Measurements from ENCODE around the gene OR51V1.

OR51V1 gene

DNA sequence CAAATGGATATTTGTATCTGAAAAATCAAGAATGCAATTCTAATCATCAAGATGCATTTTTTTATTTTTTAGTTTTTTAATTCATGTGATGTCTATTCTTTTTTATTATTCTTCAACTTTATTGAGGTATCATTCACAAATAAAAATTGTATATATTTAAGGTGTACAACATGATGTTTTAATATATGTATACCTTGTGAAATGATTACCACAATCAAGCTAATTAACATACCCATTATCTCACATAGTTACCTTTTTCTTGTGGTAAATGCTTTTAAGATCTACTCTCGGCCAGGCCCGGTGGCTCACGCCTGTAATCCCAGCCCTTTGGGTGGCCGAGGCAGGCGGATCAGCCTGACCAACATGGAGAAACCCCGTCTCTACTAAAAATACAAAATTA, 22.7 kb upstream of the OR51V1 start:
- Histone ChIP-seq H3K27me3 (ENCODE audit: insufficient read depth, poor library complexity, severe bottlenecking) (peaks cover 2% of the 10 kb centered on the region), H3K4me3 (replicated peaks; ENCODE audit: insufficient read depth, low read length) (no peak overlapping the region), H3K27ac (replicated peaks) (no peak overlapping the region)
- TF ChIP-seq, protein P1, sequence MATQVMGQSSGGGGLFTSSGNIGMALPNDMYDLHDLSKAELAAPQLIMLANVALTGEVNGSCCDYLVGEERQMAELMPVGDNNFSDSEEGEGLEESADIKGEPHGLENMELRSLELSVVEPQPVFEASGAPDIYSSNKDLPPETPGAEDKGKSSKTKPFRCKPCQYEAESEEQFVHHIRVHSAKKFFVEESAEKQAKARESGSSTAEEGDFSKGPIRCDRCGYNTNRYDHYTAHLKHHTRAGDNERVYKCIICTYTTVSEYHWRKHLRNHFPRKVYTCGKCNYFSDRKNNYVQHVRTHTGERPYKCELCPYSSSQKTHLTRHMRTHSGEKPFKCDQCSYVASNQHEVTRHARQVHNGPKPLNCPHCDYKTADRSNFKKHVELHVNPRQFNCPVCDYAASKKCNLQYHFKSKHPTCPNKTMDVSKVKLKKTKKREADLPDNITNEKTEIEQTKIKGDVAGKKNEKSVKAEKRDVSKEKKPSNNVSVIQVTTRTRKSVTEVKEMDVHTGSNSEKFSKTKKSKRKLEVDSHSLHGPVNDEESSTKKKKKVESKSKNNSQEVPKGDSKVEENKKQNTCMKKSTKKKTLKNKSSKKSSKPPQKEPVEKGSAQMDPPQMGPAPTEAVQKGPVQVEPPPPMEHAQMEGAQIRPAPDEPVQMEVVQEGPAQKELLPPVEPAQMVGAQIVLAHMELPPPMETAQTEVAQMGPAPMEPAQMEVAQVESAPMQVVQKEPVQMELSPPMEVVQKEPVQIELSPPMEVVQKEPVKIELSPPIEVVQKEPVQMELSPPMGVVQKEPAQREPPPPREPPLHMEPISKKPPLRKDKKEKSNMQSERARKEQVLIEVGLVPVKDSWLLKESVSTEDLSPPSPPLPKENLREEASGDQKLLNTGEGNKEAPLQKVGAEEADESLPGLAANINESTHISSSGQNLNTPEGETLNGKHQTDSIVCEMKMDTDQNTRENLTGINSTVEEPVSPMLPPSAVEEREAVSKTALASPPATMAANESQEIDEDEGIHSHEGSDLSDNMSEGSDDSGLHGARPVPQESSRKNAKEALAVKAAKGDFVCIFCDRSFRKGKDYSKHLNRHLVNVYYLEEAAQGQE (IDR thresholded peaks at IDR 0.05; ENCODE audit: insufficient replicate concordance, low read depth), result no peak
- TF ChIP-seq CTCF (IDR thresholded peaks at IDR 0.05; ENCODE audit: insufficient read depth, low read length) (no peak), POLR2AphosphoS5 (IDR thresholded peaks at IDR 0.05; ENCODE audit: low read depth) (no peak), SPI1 (IDR thresholded peaks at IDR 0.05; ENCODE audit: borderline replicate concordance, low read depth) (no peak), GABPA (IDR thresholded peaks at IDR 0.05; ENCODE audit: low read depth) (no peak)
- DNase-seq (ENCODE audit: low read depth in 1 of 2, low spot score in 1 of 2), result no peak

DNA sequence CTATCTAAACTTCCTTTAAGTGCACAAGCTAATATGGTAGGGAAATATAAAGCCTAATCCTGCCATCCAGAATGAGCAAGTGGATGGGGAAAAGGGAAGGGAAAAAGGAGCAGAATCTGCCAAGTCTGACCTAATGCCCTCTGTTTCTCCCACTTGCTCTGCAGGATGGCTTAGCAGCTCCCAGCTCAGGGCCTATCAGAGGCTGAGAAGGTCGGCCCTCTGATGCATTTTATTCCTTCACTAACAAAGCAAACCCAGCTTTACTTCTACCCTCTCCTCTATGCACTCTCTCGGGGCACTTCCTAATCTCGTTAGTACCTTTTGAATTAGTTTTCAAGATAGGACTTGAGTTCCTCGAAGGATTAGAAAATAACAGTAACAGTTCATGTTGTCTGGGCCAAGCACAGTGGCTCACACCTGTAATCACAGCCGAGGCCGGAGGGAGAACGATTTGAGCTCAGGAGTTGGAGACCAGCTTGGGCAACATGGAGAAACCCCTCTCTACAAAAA, 9.9 kb upstream of the OR51V1 start:
- H3K4me3 ChIP-seq (replicated peaks; ENCODE audit: insufficient read depth, low read length), result no peak overlapping the region
- no peak overlapping the region for H3K27ac ChIP-seq (replicated peaks)
- TF ChIP-seq GABPA (IDR thresholded peaks at IDR 0.05; ENCODE audit: low read depth), result no peak
- no peak for TF ChIP-seq POLR2AphosphoS5 (IDR thresholded peaks at IDR 0.05; ENCODE audit: low read depth)
- TF ChIP-seq, protein P1 (IDR thresholded peaks at IDR 0.05; ENCODE audit: insufficient replicate concordance, low read depth), result no peak
- TF ChIP-seq CTCF (IDR thresholded peaks at IDR 0.05; ENCODE audit: insufficient read depth, low read length), result no peak
- TF ChIP-seq SPI1 (IDR thresholded peaks at IDR 0.05; ENCODE audit: borderline replicate concordance, low read depth), result no peak
- DNase-seq (ENCODE audit: low read depth in 1 of 2, low spot score in 1 of 2), result no peak
- no peaks in the 10 kb centered on the region for H3K27me3 ChIP-seq (ENCODE audit: insufficient read depth, poor library complexity, severe bottlenecking)

- H3K27me3 ChIP-seq (ENCODE audit: insufficient read depth, poor library complexity, severe bottlenecking), result no peaks in the 10 kb centered on the region
- TF ChIP-seq GABPA (IDR thresholded peaks at IDR 0.05; ENCODE audit: low read depth) (no peak), SPI1 (IDR thresholded peaks at IDR 0.05; ENCODE audit: borderline replicate concordance, low read depth) (no peak), POLR2AphosphoS5 (IDR thresholded peaks at IDR 0.05; ENCODE audit: low read depth) (no peak), CTCF (IDR thresholded peaks at IDR 0.05; ENCODE audit: insufficient read depth, low read length) (peak; percentile 13)
- TF ChIP-seq, protein P1 (IDR thresholded peaks at IDR 0.05; ENCODE audit: insufficient replicate concordance, low read depth), result no peak
- no peak overlapping the region for H3K27ac ChIP-seq (replicated peaks)
- no peak overlapping the region for H3K4me3 ChIP-seq (replicated peaks; ENCODE audit: insufficient read depth, low read length)
- peak in 1 of 2 experiments; percentile 6 for DNase-seq (ENCODE audit: low read depth in 1 of 2, low spot score in 1 of 2)
These were observed 4.3 kb upstream of the OR51V1 start for GRCh38 chr11:5204787-5205186.
